Erythroblast (primary cell): ENCODE data around the gene NRG3.

Experiments
- GATA1 ChIP-seq: IDR thresholded peaks from 2 replicates; pipeline ENCODE4 v1.6.1; 2011; ENCODE audit warnings: low read depth, mild to moderate bottlenecking, control low read depth, low read length, moderate library complexity
- POLR2A ChIP-seq: IDR thresholded peaks from 2 replicates; pipeline ENCODE4 v1.6.1; 2011; ENCODE audit warnings: mild to moderate bottlenecking, low read length

GRCh38 chr10:82692458-82692857, 817.5 kb downstream of the NRG3 start:
- no peak for TF ChIP-seq POLR2A
- no peak for TF ChIP-seq GATA1
